ENCODE measurements around the gene C3orf52.

- TF ChIP-seq CTCF (IDR thresholded peaks at IDR 0.05; ENCODE audit: poor library complexity, severe bottlenecking) (no peak), EZH2 (IDR thresholded peaks at IDR 0.05; ENCODE audit: borderline replicate concordance, insufficient read depth, low read length, poor library complexity, severe bottlenecking) (no peak), SMC3 (conservative IDR thresholded peaks at IDR 0.05; ENCODE audit: poor library complexity) (no peak)
These were observed 12.2 kb upstream of the C3orf52 start for GRCh38 chr3:112074006-112074405.
